BE2C (cell line): ENCODE data around the gene BRIP1.

Source experiments
- DNase-seq: peaks from one replicate; pipeline ENCODE4 v3.0.0-alpha.2; 2020
- H3K27me3 ChIP-seq: fragments of 250-450 bp; sonication (Bioruptor Pico); 2 replicates; pipeline ENCODE4 v1.5.1; 2020; ENCODE audit warnings: mild to moderate bottlenecking
- H3K36me3 ChIP-seq: fragments of 250-450 bp; sonication (Bioruptor Pico); 2 replicates; pipeline ENCODE4 v1.5.1; 2020; ENCODE audit warnings: mild to moderate bottlenecking
- H3K4me1 ChIP-seq: fragments of 250-450 bp; sonication (Bioruptor Pico); 2 replicates; pipeline ENCODE4 v1.5.1; 2020
- H3K4me3 ChIP-seq: 2 replicates; pipeline ENCODE4 v1.5.1; 2011; ENCODE audit warnings: low read depth, low read length
- H3K9me3 ChIP-seq: fragments of 250-450 bp; sonication (Bioruptor Pico); 2 replicates; pipeline ENCODE4 v1.5.1; 2020
- TF ChIP-seq, protein P1 (sequence below): IDR thresholded peaks from 2 replicates; pipeline ENCODE4 v1.5.1; 2012; ENCODE audit warnings: mild to moderate bottlenecking, low read depth, low read length

Gene BRIP1

GRCh38 chr17:61878984-61879612, 15.8 kb upstream of the BRIP1 start:
- peaks cover 9% of the 10 kb centered on the region for H3K36me3 ChIP-seq
- DNase-seq: no peak
- TF ChIP-seq, protein P1, sequence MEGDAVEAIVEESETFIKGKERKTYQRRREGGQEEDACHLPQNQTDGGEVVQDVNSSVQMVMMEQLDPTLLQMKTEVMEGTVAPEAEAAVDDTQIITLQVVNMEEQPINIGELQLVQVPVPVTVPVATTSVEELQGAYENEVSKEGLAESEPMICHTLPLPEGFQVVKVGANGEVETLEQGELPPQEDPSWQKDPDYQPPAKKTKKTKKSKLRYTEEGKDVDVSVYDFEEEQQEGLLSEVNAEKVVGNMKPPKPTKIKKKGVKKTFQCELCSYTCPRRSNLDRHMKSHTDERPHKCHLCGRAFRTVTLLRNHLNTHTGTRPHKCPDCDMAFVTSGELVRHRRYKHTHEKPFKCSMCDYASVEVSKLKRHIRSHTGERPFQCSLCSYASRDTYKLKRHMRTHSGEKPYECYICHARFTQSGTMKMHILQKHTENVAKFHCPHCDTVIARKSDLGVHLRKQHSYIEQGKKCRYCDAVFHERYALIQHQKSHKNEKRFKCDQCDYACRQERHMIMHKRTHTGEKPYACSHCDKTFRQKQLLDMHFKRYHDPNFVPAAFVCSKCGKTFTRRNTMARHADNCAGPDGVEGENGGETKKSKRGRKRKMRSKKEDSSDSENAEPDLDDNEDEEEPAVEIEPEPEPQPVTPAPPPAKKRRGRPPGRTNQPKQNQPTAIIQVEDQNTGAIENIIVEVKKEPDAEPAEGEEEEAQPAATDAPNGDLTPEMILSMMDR: no peak

DNA sequence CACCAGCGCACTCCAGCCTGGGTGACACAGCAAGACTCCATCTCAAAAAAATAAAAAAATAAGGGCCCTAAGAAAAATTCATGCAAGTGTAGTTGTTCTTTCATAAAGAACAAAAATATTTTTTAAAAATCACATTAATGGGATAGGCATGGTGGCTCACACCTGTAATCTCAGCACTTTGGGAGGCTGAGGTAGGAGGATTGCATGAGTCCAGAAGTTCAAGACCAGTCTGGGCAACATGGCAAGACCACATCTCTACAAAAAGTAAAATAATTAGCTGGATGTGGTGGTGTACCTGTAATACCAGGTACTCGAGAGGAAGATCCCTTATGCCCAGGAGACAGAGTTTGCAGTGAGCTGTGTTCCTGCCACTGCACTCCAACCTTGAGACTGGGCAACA, 15.2 kb upstream of the BRIP1 start:
- Histone ChIP-seq H3K9me3 (no peaks in the 10 kb centered on the region), H3K27me3 (no peaks in the 10 kb centered on the region), H3K4me1 (no peaks in the 10 kb centered on the region), H3K4me3 (no peak overlapping the region), H3K36me3 (peaks cover 9% of the 10 kb centered on the region)
- TF ChIP-seq, protein P1: no peak
- no peak for DNase-seq

More at GRCh38 chr17:61878984-61879612, 15.8 kb upstream of the BRIP1 start:
- Histone ChIP-seq H3K4me3 (no peak overlapping the region), H3K27me3 (no peaks in the 10 kb centered on the region), H3K9me3 (no peaks in the 10 kb centered on the region), H3K4me1 (no peaks in the 10 kb centered on the region)

DNA sequence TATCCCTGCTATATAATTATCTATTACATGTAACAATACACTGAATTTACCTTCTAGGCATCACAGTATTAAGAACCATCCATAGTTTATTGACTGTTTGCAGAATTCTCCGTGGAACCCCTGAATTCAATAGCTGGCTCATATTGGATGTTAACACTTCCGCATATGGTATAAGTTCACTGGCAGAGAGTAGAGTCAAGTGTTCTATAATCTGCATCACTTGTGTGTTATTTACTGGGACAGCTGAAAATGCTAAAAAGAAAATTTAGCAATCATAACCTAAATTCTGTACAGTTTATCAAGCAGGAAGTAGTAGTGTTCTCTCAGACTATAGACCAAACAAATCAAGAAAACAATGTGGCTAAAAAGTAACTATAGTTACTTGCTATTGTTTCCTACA, 14.5 kb upstream of the BRIP1 start:
- H3K4me3 ChIP-seq: no peak overlapping the region

DNA sequence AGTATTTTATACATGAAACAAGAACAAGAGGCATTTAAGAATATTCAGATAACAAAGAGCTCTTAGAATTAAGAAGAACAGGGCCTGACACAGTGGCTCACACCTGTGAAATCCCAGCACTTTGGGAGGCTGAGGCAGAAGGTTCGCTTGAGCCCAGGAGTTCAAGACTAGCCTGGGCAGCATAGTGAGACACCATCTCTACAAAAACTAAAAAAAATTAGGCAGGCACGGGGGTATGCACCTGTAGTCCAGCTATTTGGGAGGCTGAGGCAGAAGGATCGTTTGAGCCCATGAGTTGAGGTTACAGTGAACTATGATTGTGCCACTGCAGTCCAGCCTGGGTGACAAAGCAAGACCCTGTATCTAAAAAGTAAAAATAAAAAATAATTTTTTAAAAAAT, 12.5 kb upstream of the BRIP1 start:
- Histone ChIP-seq H3K4me1 (no peaks in the 10 kb centered on the region), H3K9me3 (no peaks in the 10 kb centered on the region), H3K4me3 (no peak overlapping the region), H3K36me3 (peaks cover 23% of the 10 kb centered on the region), H3K27me3 (no peaks in the 10 kb centered on the region)
- DNase-seq: no peak
- TF ChIP-seq, protein P1: no peak

More for the DNA sequence above, 14.5 kb upstream of the BRIP1 start:
- TF ChIP-seq, protein P1: no peak
- no peaks in the 10 kb centered on the region for H3K27me3 ChIP-seq
- H3K4me1 ChIP-seq: no peaks in the 10 kb centered on the region
- no peaks in the 10 kb centered on the region for H3K9me3 ChIP-seq
- H3K36me3 ChIP-seq: peaks cover 9% of the 10 kb centered on the region
- DNase-seq: no peak

GRCh38 chr17:61875285-61875684, 12.0 kb upstream of the BRIP1 start:
- peaks cover 24% of the 10 kb centered on the region for H3K36me3 ChIP-seq
- H3K4me1 ChIP-seq: no peaks in the 10 kb centered on the region
- DNase-seq: no peak
- H3K27me3 ChIP-seq: no peaks in the 10 kb centered on the region
- TF ChIP-seq, protein P1: no peak
- no peak overlapping the region for H3K4me3 ChIP-seq
- H3K9me3 ChIP-seq: no peaks in the 10 kb centered on the region

- DNase-seq: no peak
Observed at GRCh38 chr17:61874075-61874474, 10.7 kb upstream of the BRIP1 start.

More at GRCh38 chr17:61874075-61874474, 10.7 kb upstream of the BRIP1 start:
- Histone ChIP-seq H3K36me3 (peaks cover 21% of the 10 kb centered on the region), H3K27me3 (no peaks in the 10 kb centered on the region), H3K9me3 (no peaks in the 10 kb centered on the region), H3K4me3 (no peak overlapping the region), H3K4me1 (no peaks in the 10 kb centered on the region)
- TF ChIP-seq, protein P1: no peak
